GM12878 (cell line): ENCODE measurements around the gene CELSR1. TPM values are rescaled to one million over a fixed set of nuclear protein-coding genes. Genes with fewer than 3 reads are reported as not detected.
A peak's percentile ranks its signal among the peaks of the same experiment; 100 is the strongest.

Experiments used
- ATAC-seq: fragments of 200-7000 bp; cut with Tn5 transposase; 3 replicates; pipeline ENCODE4 v1.9.1; 2020; ENCODE audit warnings: mild to moderate bottlenecking, moderate library complexity
- BruUV-seq: library from RNA; stranded (reverse); fragments of 400-500 nt; replicated peaks from 2 replicates; lab custom pipeline; 2021; lab: Mats Ljungman, UMichigan
- CTCF ChIA-PET: fragments of 300-600 bp; sonication (Branson Sonifier 250); formaldehyde crosslinking; extraction: SDS; loops from one replicate; lab custom pipeline; 2021; ENCODE audit warnings: inconsistent platforms; lab: Yijun Ruan, JAX
- POLR2A ChIA-PET: fragments of 350-600 bp; formaldehyde crosslinking; extraction: SDS; loops from one replicate; lab custom pipeline; 2021; ENCODE audit warnings: inconsistent platforms; lab: Charles Lee
- RAD21 ChIA-PET: fragments of 300-600 bp; sonication (Branson Sonifier 250); formaldehyde crosslinking; loops from one replicate; lab custom pipeline; 2023; ENCODE audit warnings: antibody characterized with exemption; ENCODE audit not compliant: unreplicated experiment; lab: Charles Lee
- SMC1A ChIA-PET: fragments of 300-600 bp; sonication (Branson Sonifier 250); formaldehyde crosslinking; loops from one replicate; lab custom pipeline; 2023; ENCODE audit not compliant: unreplicated experiment, uncharacterized antibody; lab: Charles Lee
- DNase-seq: peaks from one replicate; pipeline ENCODE4 v3.0.0-alpha.2; 2011; ENCODE audit warnings: low read depth, low spot score
- FAIRE-seq: peaks from 3 replicates; lab custom pipeline; 2011; peaks lifted over from hg19 to GRCh38; lab: Jason Lieb, UNC
- H2AFZ ChIP-seq: 2 replicates; pipeline ENCODE4 v1.6.0; 2011; ENCODE audit warnings: low read depth, low read length, control low read depth; ENCODE audit not compliant: control insufficient read depth
- H3K27ac ChIP-seq: 2 replicates; pipeline ENCODE4 v1.5.1; 2011; ENCODE audit warnings: control low read depth; ENCODE audit not compliant: control insufficient read depth, insufficient read depth
- H3K27me3 ChIP-seq, 2 experiments: replicated peaks in 1 of 2; 2 replicates each; pipeline versions ENCODE4 v1.6.0 to v1.6.1; 2011; ENCODE audit warnings: low read length in 1 of 2; ENCODE audit not compliant: control insufficient read depth in 2 of 2, insufficient read depth in 2 of 2
- H3K36me3 ChIP-seq, 2 experiments: 2 replicates each; pipeline ENCODE4 v1.5.1; 2011; ENCODE audit warnings: low read length in 1 of 2; ENCODE audit not compliant: control insufficient read depth in 2 of 2, insufficient read depth in 2 of 2
- H3K4me1 ChIP-seq: 2 replicates; pipeline ENCODE4 v1.6.1; 2011; ENCODE audit warnings: mild to moderate bottlenecking, low read length, moderate library complexity, mixed read lengths; ENCODE audit not compliant: control insufficient read depth, insufficient read depth
- H3K4me2 ChIP-seq: 2 replicates; pipeline ENCODE4 v1.6.0; 2011; ENCODE audit warnings: control low read depth; ENCODE audit not compliant: control insufficient read depth, insufficient read depth
- H3K4me3 ChIP-seq: fragments of 200-600 bp; sonication (generic); 2 replicates; pipeline ENCODE4 v1.5.1; 2016
- H3K79me2 ChIP-seq: 2 replicates; pipeline ENCODE4 v1.6.0; 2011; ENCODE audit warnings: low read length; ENCODE audit not compliant: control insufficient read depth, insufficient read depth
- H3K9ac ChIP-seq: 2 replicates; pipeline ENCODE4 v1.8.0; 2011; ENCODE audit warnings: low read length, control low read depth, mixed read lengths; ENCODE audit not compliant: control insufficient read depth, insufficient read depth
- H3K9me3 ChIP-seq: replicated peaks from 3 replicates; pipeline ENCODE4 v1.5.1; 2011; ENCODE audit warnings: mild to moderate bottlenecking, low read length; ENCODE audit not compliant: control insufficient read depth, insufficient read depth
- H4K20me1 ChIP-seq: 2 replicates; pipeline ENCODE4 v1.6.0; 2011; ENCODE audit not compliant: control insufficient read depth, insufficient read depth
- HCFC1 ChIP-seq: fragments of 150-350 bp; IDR thresholded peaks from 2 replicates; pipeline ENCODE4 v1.6.1; 2014; ENCODE audit warnings: low read length
- NKRF ChIP-seq: fragments of 450-650 bp; conservative IDR thresholded peaks from 2 replicates; pipeline ENCODE4 v1.6.1; 2017; ENCODE audit warnings: mild to moderate bottlenecking, moderate library complexity
- TCF3 ChIP-seq: IDR thresholded peaks from 2 replicates; pipeline ENCODE4 v1.6.1; 2012; ENCODE audit warnings: low read depth, mild to moderate bottlenecking, low read length, borderline replicate concordance; ENCODE audit not compliant: insufficient read depth
- ZNF207 ChIP-seq: fragments of 450-650 bp; IDR thresholded peaks from 2 replicates; pipeline ENCODE4 v1.6.1; 2014; ENCODE audit warnings: antibody characterized with exemption, mild to moderate bottlenecking, borderline replicate concordance
- WGBS: methylation state at CpG from one replicate; pipeline ENCODE4 v1.1.6; 2016; ENCODE audit warnings: low lambda C conversion rate; ENCODE audit not compliant: insufficient replicate concordance, insufficient coverage; ENCODE audit errors: missing lambda C conversion rate; 5-methylcytosine and 5-hydroxymethylcytosine counted together
- in situ Hi-C: fragments of 300-500 bp; cut with MboI; formaldehyde crosslinking; loops from 9 replicates; pipeline ENCODE4 v1.14.3; 2018; ENCODE audit warnings: mixed read lengths
- intact Hi-C: fragments of 100-400 bp; cut with micrococcal nuclease; formaldehyde crosslinking; loops from one replicate; pipeline ENCODE4 v1.14.2; 2022; ENCODE audit not compliant: unreplicated experiment
- polyA plus RNA-seq, 11 experiments: library from polyadenylated mRNA; depleted of rRNA in 4 of 11; unstranded in 6 of 11; stranded (reverse) in 5 of 11; fragments of >200 nt; fragmentation: Nextera tagmentation in 4 of 11; fragmentation: Illumina TruSeq in 1 of 11; extraction: Ambion mirVana in 4 of 11; extraction: Trizol in 1 of 11; gene quantifications; 1 replicate in 1 of 11; 2 replicates in 10 of 11; pipeline versions ENCODE4 v1.2.1 to v1.2.3, GENCODE V29; 2011 to 2016; ENCODE audit warnings: inconsistent platforms in 2 of 11, missing spikeins in 2 of 11, low read depth in 1 of 11
- total RNA-seq, 4 experiments: library from RNA; depleted of rRNA in 3 of 4; stranded (reverse); fragments of >200 nt in 3 of 4; fragmentation: Illumina TruSeq in 1 of 4; extraction: Trizol in 1 of 4; gene quantifications; 2 replicates each; pipeline versions ENCODE4 v1.2.1 to v1.2.3, GENCODE V29; 2013 to 2021

The CELSR1 gene
- total and polyA plus RNA-seq, 10 of the 15 experiments (the other 5 are each of a cell fraction or from before 2014, with no cell fraction given) = 0.05 to 1.7 (median 0.35) TPM; not detected in 2

- no peak for TF ChIP-seq NKRF
- no peak for TF ChIP-seq HCFC1
- TF ChIP-seq, all 136 proteins: peak for 0
Observed at GRCh38 chr22:46387748-46388147, 149.7 kb downstream of the CELSR1 start (continued).

- ChIA-PET SMC1A (interaction anchor here (0.7 kb wide), 1 partner anchor 18 kb away, joined by 3 read pairs; no protein-coding TSS in a partner anchor), CTCF (no interaction called here), RAD21 (no interaction called here), POLR2A (no interaction called here)
- H3K27ac ChIP-seq = no peak overlapping the region
- no peak overlapping the region for H3K4me3 ChIP-seq
- ATAC-seq = no peak
- H3K27me3 ChIP-seq = no peaks in the 10 kb centered on the region; a peak in 1 of 4 replicates
- DNase-seq = no peak
- no peak overlapping the region for H2AFZ ChIP-seq
- no peaks in the 10 kb centered on the region for H4K20me1 ChIP-seq
- TF ChIP-seq TCF3 (0 out of 2 replicates have a peak, but pooled peaks have one; percentile 18), ZNF207 (no peak)
- WGBS = 84% methylated on average over 26 of the region's 27 CpGs
- in situ Hi-C loops = no loop called here
- no peaks in the 10 kb centered on the region for H3K36me3 ChIP-seq
- H3K4me2 ChIP-seq = no peak overlapping the region
- no peak overlapping the region for H3K9ac ChIP-seq
- FAIRE-seq = no peak
- H3K4me1 ChIP-seq = no peaks in the 10 kb centered on the region
- H3K9me3 ChIP-seq = no peaks in the 10 kb centered on the region
- H3K79me2 ChIP-seq = no peaks in the 10 kb centered on the region
- BruUV-seq = no TSS peak
- intact Hi-C loops = no loop called here
Observed at GRCh38 chr22:46386312-46386711, 151.1 kb downstream of the CELSR1 start.
